ENCODE data around the gene SYNM.

DNA sequence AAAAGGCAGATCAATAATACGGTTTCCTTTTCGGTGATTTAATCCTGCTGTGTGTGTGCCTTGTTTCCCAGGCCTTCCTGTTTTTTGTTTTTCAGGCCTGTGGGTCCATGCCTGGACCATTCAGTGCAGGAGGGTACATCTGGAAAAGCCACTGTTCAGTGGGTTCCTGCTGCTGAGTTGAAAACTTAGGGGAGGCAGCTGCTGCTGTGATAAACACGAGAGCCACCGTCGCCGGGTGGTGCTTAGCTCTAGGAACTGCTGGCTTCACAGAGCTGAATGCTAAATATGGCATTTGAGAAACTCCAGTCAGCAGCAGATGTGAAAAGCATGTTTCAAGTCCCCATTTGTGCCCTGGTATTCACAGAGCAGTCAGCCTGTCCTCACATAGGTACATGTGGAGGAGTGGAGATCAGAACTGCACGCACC is 44.0 kb downstream of the SYNM start:
- TF ChIP-seq, protein P1, sequence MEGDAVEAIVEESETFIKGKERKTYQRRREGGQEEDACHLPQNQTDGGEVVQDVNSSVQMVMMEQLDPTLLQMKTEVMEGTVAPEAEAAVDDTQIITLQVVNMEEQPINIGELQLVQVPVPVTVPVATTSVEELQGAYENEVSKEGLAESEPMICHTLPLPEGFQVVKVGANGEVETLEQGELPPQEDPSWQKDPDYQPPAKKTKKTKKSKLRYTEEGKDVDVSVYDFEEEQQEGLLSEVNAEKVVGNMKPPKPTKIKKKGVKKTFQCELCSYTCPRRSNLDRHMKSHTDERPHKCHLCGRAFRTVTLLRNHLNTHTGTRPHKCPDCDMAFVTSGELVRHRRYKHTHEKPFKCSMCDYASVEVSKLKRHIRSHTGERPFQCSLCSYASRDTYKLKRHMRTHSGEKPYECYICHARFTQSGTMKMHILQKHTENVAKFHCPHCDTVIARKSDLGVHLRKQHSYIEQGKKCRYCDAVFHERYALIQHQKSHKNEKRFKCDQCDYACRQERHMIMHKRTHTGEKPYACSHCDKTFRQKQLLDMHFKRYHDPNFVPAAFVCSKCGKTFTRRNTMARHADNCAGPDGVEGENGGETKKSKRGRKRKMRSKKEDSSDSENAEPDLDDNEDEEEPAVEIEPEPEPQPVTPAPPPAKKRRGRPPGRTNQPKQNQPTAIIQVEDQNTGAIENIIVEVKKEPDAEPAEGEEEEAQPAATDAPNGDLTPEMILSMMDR (conservative IDR thresholded peaks at IDR 0.05; ENCODE audit: low read depth, low read length): no peak
- TF ChIP-seq EZH2 (IDR thresholded peaks at IDR 0.05; ENCODE audit: borderline replicate concordance, low read depth, low read length, poor library complexity, severe bottlenecking): no peak

Measured in A673 (cell line).